ENCODE data around the gene NUF2.

The NUF2 gene

DNA sequence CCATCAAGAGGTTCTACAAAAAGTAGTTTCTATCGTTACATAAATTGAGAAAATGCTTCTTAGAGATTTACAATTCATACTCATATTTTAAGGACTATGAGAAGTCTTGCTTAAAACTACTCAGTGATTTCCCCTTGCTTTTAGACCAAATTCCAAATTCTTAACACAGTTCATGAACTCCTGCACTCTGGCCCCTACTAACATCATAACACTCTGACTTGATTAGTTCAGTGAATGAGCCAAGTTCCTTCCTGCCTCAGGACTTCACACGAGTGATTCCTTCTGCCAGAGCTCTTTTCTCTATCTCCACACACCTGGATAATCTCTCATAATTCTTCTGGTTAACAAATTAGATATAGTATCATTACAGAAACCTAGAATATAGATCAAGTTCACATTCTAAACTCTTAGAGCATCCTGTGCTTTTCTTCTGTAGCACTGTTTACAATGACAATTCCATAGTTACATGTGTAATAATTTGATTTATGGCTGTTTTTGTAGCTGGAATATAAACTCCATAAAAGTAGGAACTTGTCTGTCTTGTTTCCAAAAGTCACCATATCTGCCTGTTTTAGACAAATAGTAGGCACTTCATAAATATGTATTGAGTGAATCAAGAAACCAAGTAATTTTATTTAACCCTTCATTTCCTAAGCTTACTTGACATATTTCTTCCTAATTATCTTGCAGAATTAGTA lies 59.9 kb downstream of the NUF2 start:
- TF ChIP-seq, protein P1, sequence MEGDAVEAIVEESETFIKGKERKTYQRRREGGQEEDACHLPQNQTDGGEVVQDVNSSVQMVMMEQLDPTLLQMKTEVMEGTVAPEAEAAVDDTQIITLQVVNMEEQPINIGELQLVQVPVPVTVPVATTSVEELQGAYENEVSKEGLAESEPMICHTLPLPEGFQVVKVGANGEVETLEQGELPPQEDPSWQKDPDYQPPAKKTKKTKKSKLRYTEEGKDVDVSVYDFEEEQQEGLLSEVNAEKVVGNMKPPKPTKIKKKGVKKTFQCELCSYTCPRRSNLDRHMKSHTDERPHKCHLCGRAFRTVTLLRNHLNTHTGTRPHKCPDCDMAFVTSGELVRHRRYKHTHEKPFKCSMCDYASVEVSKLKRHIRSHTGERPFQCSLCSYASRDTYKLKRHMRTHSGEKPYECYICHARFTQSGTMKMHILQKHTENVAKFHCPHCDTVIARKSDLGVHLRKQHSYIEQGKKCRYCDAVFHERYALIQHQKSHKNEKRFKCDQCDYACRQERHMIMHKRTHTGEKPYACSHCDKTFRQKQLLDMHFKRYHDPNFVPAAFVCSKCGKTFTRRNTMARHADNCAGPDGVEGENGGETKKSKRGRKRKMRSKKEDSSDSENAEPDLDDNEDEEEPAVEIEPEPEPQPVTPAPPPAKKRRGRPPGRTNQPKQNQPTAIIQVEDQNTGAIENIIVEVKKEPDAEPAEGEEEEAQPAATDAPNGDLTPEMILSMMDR (IDR thresholded peaks at IDR 0.05) = no peak

DNA sequence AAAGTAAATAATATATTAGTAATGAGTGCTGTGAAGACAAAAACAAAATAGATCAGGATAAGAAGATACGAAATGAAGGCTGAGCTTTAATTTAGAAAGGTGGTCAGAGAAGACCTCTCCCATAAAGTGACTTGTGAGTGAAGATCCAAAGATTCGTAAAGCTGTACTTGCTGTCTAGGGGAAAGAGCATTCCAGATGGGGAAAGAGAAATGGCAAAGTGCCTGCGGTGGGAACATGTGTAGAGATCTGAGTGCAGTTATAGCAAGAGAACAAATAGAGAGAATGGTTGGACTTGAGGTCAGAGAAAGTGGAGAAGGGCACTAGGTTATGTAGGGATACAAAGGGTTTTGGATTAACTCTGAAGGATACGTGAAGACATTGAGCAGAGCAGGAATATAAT lies 60.6 kb downstream of the NUF2 start:
- TF ChIP-seq, protein P1 (IDR thresholded peaks at IDR 0.05) = no peak

DNA sequence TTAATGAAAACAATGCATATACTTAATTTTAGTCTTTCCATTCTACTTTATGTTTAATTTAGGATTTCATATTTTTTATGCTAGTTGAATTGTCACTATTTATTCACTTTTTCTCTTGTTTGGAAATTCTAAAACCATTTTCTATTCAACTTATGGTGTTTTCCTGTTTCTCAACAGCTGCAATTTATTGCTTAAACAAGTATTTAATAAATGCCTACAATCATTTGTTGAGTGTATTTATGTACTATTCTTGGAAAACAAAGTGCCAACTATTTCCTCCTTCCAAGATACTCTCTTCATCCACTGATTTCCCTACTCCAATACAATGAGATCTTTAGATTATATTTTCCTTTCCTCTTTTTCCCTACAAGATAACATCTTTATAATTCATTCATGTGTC lies 65.4 kb downstream of the NUF2 start:
- TF ChIP-seq, protein P1 (IDR thresholded peaks at IDR 0.05) = no peak

DNA sequence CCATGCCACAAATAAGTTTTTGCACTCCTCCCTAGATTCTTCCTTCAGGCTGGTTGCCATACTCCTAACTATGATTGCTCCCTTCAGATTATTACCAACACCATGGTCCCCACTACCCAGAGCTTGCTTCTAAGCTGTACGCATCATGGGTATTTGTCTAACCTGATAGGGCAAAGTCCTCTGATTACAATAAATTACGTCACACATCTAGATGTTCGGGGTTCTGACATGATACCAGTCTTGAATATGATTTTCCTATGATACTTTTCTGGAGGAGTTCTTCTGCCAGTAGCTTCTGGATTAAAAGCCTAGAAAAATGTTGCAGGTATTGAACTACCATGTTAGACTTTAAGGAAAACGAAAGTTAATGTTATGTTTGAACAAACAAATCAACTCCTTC lies 67.2 kb downstream of the NUF2 start:
- TF ChIP-seq, protein P1 (IDR thresholded peaks at IDR 0.05) = no peak

DNA sequence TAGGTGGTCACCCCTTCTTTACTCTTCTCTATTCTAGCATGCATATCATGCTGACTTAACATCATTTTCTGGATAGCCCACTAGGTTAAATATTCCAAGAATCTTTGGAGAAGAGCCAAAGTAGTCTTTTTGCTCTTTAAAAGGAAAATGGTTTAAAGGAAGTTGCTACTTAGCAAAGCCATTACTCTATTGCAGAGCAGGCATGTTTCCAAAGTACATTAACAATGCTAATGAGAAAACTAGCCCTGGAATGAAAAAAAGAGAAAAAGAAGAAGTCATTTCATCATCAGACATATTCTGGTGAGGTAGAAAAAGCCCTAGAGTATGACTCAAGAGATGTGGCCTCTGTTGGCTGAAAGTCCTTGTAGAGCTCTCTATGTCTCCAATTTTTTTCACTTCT lies 74.0 kb downstream of the NUF2 start:
- TF ChIP-seq, protein P1 (IDR thresholded peaks at IDR 0.05) = no peak

DNA sequence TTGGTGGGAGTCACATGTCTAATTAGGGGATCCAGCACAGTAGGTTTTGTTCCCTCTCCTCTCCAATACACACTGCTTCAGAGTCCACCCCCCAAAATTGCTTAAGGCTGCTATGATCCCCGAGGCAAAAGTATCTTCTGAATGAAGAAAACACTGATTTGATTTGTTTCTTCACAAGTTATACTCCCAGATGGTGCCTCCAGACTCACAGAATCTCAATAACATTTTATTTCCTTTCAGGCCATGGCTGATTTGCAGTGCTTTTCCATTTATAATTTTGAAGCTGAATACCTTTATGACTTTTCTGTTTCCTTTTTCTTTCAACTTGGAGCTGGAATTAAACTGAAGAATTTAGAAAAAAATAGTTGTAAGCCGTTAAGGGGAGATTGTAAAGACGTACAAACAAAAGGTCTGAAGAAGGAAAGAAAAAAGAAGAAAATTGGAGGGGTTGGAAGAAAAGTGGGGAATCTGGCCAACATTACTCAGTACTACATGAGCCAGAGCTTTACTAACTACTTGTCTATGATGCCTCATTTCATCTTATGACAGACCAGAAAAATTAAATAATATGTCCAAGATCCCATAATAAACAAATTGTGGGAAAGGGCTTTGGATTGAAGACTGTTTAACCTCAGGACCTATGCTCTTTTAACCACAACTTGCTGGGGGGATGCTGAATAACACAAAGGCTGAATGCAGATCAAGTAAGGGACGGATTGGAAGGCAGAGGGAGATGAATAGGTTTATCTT lies 75.9 kb downstream of the NUF2 start:
- TF ChIP-seq, protein P1 (IDR thresholded peaks at IDR 0.05) = no peak

DNA sequence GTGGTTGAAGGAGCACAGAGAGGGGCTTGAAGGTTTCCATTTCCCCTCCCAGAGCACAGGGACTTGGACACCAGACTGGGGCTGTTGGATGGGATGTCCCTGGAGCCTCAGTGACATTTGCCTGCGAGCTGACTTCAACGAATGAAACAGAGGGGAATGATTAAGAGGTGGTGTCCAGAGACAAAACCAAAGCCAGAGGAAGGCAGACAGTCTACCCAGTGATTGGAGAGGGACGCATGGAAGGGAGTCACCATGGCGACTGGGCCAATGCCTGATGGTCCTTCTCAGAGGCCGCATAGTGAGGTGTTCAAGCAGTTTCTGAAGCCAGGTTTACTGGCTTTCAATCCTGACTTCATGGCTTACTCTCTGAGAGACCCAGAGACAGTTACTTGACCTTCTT lies 77.2 kb downstream of the NUF2 start:
- TF ChIP-seq, protein P1 (IDR thresholded peaks at IDR 0.05) = no peak

Measured in LNCAP (cell line).